Motor neuron (in vitro differentiated cells): ENCODE measurements around the gene IL15. TPM values are rescaled to one million over a fixed set of nuclear protein-coding genes. Genes with fewer than 3 reads are reported as not detected.
A peak's percentile ranks its signal among the peaks of the same experiment; 100 is the strongest.
"Not testable (repeated sequence)": the region's sequence is repeated elsewhere in the genome, so short reads cannot be mapped to it uniquely, and the experiment has no call there.

ENCODE experiments used
- ATAC-seq, 8 experiments: fragments of 200-7000 bp; cut with Tn5 transposase; replicated peaks in 6 of 8; 2 replicates each; pipeline ENCODE4 v1.8.0; 2021; ENCODE audit warnings: mild to moderate bottlenecking in 8 of 8, moderate library complexity in 8 of 8
- H3K27ac ChIP-seq, 2 donors: fragments of 250-450 bp; sonication (Bioruptor Pico); 2 replicates each; pipeline ENCODE4 v1.9.0; 2021; ENCODE audit warnings: antibody characterized with exemption in 2 of 2, mild to moderate bottlenecking in 2 of 2, moderate library complexity in 1 of 2
- H3K4me1 ChIP-seq, 2 donors: fragments of 250-450 bp; sonication (Bioruptor Pico); replicated peaks in 1 of 2; 2 replicates each; pipeline ENCODE4 v1.6.1; 2021; ENCODE audit warnings: antibody characterized with exemption in 2 of 2, mild to moderate bottlenecking in 2 of 2, moderate library complexity in 1 of 2
- H3K4me3 ChIP-seq, 5 donors: fragments of 250-450 bp; sonication (Bioruptor Pico); 2 replicates each; pipeline ENCODE4 v1.9.0; 2021; ENCODE audit warnings: antibody characterized with exemption in 5 of 5, mild to moderate bottlenecking in 5 of 5, moderate library complexity in 4 of 5
- WGBS, 10 experiments: fragments of 450-650 bp; shearing (Covaris generic); methylation state at CpG; one replicate each; pipeline ENCODE4 v1.0.0; 2022; 5-methylcytosine and 5-hydroxymethylcytosine counted together
- in situ Hi-C, 9 experiments: fragments of 400-800 bp; cut with MboI; loops; one replicate each; pipeline ENCODE4 v1.15.0; 2021; ENCODE audit warnings: low sequenced_read_pairs in 9 of 9, low pct_unique_long_range_greater_than_20kb in 2 of 9; ENCODE audit not compliant: unreplicated experiment in 9 of 9
- total RNA-seq, 8 experiments: library from RNA; unstranded; fragments of 300-600 nt; gene quantifications; 2 replicates each; pipeline versions ENCODE4 v1.2.3 to v1.2.4, GENCODE V29; 2022

The IL15 gene
- total RNA-seq: 1 to 10 TPM in 3 of 8 experiments, under 1 TPM in 5; 0.16 to 3.3 (median 0.43) TPM

DNA sequence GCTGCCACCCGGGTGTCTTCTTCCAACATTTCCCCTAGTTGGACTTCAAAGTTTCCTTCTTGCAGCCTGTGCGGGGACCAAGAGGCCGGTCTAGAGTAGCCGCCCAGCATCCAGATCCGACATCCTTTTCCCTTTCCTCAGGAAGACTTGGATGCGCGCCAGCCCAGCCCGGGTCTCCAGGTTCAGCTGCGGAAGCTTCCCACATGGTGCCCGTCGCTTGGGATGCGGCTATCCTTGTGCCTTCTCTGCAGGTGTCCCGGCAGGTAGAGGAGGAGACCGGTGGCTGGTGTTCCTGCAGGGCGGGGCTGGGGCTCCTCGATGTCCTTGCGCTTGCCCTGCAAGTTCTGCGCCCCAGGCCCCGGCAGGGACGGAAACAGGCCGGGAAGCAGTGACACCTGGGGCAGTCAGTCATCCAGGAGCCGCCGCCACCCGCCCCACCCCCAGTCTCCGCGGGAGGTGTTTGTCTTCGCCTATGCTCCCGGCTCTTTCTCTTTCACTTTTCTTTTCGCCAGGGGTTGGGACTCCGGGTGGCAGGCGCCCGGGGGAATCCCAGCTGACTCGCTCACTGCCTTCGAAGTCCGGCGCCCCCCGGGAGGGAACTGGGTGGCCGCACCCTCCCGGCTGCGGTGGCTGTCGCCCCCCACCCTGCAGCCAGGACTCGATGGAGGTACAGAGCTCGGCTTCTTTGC, at the start of gene IL15:
TSS of gene IL15 (plus strand) at position 502 of the 689 bp plus-strand sequence. CDS start 82,882 bp downstream, outside the sequence.
- 0 to 40% (median 7%) methylated on average over 1 to 6 of the region's 43 CpGs; no CpG with 5 or more reads in 4 of the 10 experiments for WGBS, 10 experiments
- H3K27ac ChIP-seq: no peak within 1 kb of the TSS
- in situ Hi-C loops: no loop called here
- H3K4me3 ChIP-seq: peak within 1 kb of the TSS; percentile 30 to 48 (median 42)
- ATAC-seq: peak; percentile 64 to 87 (median 69)
- H3K4me1 ChIP-seq: no peaks in the 10 kb centered on the region

- no peak overlapping the region for H3K27ac ChIP-seq
- H3K4me1 ChIP-seq: no peaks in the 10 kb centered on the region
- in situ Hi-C loops: no loop called here
- ATAC-seq: peak in 1 of 8 experiments; percentile 44
- 44 to 100% (median 88%) methylated on average over 1 of the region's 1 CpG for WGBS, 10 experiments
- no peak overlapping the region for H3K4me3 ChIP-seq
These were observed 48.5 kb upstream of the IL15 start for GRCh38 chr4:141587897-141588296.

GRCh38 chr4:141595531-141595930, 40.9 kb upstream of the IL15 start:
- H3K4me1 ChIP-seq: no peaks in the 10 kb centered on the region
- no peak overlapping the region for H3K4me3 ChIP-seq
- no peak overlapping the region for H3K27ac ChIP-seq
- ATAC-seq: no peak
- in situ Hi-C loops: no loop called here

DNA sequence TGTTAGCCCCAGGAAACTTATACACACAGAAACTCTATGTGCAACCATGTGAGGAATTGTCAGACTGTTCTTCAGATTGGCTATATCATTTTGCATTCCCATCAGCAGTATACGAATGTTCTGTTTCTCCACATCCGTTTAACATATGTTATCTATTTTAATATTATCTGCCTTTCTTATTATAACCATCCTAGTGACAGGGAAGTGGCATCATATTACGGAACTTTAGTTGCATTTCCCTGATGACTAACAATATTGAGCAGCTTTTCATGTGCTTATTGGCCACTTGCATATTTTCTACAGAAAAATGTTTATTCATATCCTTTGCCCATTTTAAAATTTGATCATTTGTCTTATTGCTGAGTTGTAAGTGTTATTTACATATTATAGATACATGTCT, 36.5 kb upstream of the IL15 start:
- Histone ChIP-seq H3K27ac (no peak overlapping the region), H3K4me1 (no peaks in the 10 kb centered on the region), H3K4me3 (no peak overlapping the region)
- ATAC-seq: peak in 1 of 8 experiments; percentile 58
- 5 to 100% (median 68%) methylated on average over 2 to 3 of the region's 3 CpGs for WGBS, 10 experiments
- in situ Hi-C loops: no loop called here

DNA sequence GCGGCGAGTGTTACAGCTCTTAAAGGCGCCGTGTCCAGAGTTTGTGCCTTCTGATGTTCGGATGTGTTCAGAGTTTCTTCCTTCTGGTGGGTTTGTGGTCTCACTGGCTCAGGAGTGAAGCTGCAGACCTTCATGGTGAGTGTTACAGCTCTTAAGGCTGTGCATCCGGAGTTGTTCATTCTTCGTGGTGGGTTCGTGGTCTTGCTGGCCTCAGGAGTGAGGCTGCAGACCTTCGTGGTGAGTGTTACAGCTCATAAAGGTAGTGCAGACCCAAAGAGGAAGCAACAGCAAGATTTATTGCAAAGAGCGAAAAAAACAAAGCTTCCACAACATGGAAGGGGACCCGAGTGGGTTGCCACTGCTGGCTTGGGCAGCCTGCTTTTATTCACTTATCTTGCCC, 31.7 kb upstream of the IL15 start:
- ATAC-seq, in situ Hi-C loops: not testable (repeated sequence)

GRCh38 chr4:141605425-141605856, 30.9 kb upstream of the IL15 start:
- WGBS, 10 experiments: 20% methylated on average over 1 of the region's 18 CpGs; no CpG with 5 or more reads in 9 of the 10 experiments
- no peak for ATAC-seq
- in situ Hi-C loops: no loop called here

More for the DNA sequence above, 31.7 kb upstream of the IL15 start:
- WGBS, 10 experiments: 74 to 94% (median 83%) methylated on average over 1 to 6 of the region's 11 CpGs; no CpG with 5 or more reads in 3 of the 10 experiments
- not testable (repeated sequence) for H3K27ac ChIP-seq, H3K4me1 ChIP-seq, H3K4me3 ChIP-seq

GRCh38 chr4:141609243-141609642, 27.1 kb upstream of the IL15 start:
- in situ Hi-C loops: no loop called here
- 27 to 100% (median 70%) methylated on average over 1 to 4 of the region's 4 CpGs; no CpG with 5 or more reads in 1 of the 10 experiments for WGBS, 10 experiments
- ATAC-seq: no peak
- no peak overlapping the region for H3K4me3 ChIP-seq
- H3K27ac ChIP-seq: no peak overlapping the region
- H3K4me1 ChIP-seq: no peaks in the 10 kb centered on the region

More at GRCh38 chr4:141605425-141605856, 30.9 kb upstream of the IL15 start:
- no peaks in the 10 kb centered on the region for H3K4me1 ChIP-seq
- H3K4me3 ChIP-seq: no peak overlapping the region
- no peak overlapping the region for H3K27ac ChIP-seq

DNA sequence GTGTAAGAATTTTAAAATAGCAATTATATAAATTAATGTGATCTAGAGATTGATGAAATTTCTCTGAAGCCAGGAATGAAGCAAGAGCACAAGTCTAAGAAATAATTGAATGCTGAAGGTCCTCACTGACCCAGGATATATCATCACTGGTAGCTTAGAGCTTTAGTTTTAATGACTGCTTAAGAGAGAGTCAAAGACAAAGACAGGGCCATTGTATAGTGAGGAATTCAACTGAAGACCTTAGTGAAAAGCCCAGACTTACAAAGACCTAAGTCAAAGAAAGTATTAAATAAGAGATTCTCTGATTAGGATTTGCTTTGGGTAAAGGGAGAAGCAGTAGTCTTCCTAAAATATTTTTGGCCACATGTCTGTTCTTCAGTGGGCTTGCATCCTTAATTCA, 26.0 kb upstream of the IL15 start:
- Histone ChIP-seq H3K4me1 (no peaks in the 10 kb centered on the region), H3K27ac (no peak overlapping the region), H3K4me3 (no peak overlapping the region)
- in situ Hi-C loops: no loop called here
- no peak for ATAC-seq

- ATAC-seq: no peak
- WGBS, 10 experiments: 14 to 100% (median 80%) methylated on average over 1 to 4 of the region's 11 CpGs; no CpG with 5 or more reads in 5 of the 10 experiments
- H3K27ac ChIP-seq: no peak overlapping the region
- no peak overlapping the region for H3K4me3 ChIP-seq
- in situ Hi-C loops: no loop called here
- H3K4me1 ChIP-seq: no peaks in the 10 kb centered on the region
These were observed 21.4 kb upstream of the IL15 start for GRCh38 chr4:141614878-141615586.

DNA sequence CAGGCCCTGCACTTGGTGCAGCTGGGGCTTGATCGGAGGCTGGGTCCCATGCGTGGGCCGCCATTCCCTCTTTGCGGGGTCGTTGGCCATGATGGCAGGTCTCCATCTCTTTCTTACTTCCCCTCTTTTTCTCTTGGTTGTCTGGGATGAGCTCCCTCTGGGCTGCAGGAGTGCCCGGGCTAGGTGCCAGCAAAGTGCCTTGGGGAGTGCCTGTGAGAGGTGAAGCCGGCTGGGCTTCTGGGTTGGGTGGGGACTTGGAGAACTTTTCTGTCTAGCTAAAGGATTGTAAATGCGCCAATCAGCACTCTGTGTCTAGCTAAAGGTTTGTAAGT, 20.8 kb upstream of the IL15 start:
- ATAC-seq, in situ Hi-C loops, H3K4me3 ChIP-seq, H3K27ac ChIP-seq, H3K4me1 ChIP-seq: not testable (repeated sequence)
- no CpG with 5 or more reads among the region's 8 CpGs for WGBS, 10 experiments

DNA sequence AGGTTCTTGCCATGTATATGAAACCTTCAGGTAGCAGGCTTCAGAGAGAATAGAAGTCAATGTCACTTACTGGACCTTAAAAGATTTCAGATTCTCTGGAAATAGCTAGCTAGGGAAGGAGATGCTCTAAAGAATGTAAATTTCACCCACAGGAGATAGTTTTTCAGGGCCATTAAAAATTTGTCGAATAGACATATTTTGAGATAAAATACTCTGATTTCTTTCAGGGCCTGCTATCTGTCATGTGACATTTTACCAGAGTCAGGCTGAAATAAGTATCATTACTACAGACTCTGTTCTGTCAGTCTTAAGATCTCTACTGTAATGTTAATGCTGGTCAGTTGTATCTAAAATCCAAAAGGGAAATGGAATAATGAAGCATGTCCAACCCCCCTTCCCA, 15.7 kb upstream of the IL15 start:
- 57 to 100% (median 96%) methylated on average over 1 of the region's 1 CpG; no CpG with 5 or more reads in 4 of the 10 experiments for WGBS, 10 experiments
- in situ Hi-C loops: no loop called here
- H3K4me3 ChIP-seq: no peak overlapping the region
- no peak for ATAC-seq
- no peaks in the 10 kb centered on the region for H3K4me1 ChIP-seq
- H3K27ac ChIP-seq: no peak overlapping the region

DNA sequence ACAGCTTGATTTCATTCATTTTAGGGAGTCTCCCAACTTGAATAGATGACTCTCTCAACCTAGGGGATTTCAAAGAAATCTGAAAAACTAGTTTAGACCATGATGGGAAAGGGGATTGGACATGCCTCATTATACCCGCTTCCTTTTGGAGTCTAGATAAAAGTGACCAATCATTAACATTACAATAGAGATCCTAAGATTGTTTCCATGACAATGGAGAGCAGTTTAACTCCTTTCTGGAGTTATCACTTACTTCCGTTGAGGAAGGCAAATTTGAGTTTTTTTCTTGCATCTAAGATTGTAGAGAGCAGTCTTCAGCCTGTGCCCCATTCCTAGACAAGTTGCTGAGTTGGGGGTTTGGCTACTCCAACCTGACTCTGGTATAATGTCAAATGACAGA, 11.4 kb upstream of the IL15 start:
- WGBS, 10 experiments: 13 to 67% (median 35%) methylated on average over 1 to 2 of the region's 2 CpGs; no CpG with 5 or more reads in 2 of the 10 experiments
- in situ Hi-C loops: no loop called here
- Histone ChIP-seq H3K27ac (no peak overlapping the region), H3K4me3 (no peak overlapping the region), H3K4me1 (no peaks in the 10 kb centered on the region)
- ATAC-seq: no peak

DNA sequence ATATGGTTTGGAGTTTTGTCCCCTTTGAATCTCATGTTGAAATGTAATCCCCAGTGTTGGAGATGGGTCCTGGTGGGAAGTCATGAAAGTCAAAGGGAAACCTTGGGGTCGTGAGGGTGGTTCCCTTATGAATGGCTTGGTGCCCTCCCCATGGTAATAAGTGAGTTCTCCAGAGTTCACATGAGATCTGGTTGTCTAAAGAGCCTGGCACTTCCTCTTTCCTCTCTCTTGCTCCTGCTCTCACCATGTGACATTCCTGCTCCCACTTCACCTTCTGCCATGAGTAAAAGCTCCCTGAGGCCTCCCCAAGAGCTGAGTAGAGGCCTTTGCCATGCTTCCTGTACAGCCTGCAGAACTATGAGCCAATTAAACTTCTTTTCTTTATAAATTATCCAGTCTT, 5.5 kb upstream of the IL15 start:
- no peaks in the 10 kb centered on the region for H3K4me1 ChIP-seq
- no peak for ATAC-seq
- no peak overlapping the region for H3K4me3 ChIP-seq
- no peak overlapping the region for H3K27ac ChIP-seq
- 20 to 86% (median 50%) methylated on average over 1 of the region's 1 CpG; no CpG with 5 or more reads in 4 of the 10 experiments for WGBS, 10 experiments
- in situ Hi-C loops: no loop called here

DNA sequence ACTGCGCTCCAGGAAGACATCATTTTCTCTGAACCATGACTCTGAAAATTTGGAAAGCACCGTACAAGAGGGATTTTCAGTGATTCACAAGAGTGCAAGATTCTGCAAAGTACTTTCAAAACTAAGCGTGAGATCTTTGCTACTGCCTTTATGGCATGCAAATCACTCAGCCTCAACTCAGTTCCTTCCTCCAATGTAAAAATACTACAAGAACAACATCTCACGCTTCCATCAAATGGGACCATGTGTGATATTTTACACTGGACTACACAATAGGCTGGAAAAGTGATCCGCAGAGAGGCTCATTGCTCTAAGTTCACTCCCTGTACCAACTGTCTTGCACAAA, 674 bp upstream of the IL15 start:
- in situ Hi-C loops: no loop called here
- 19 to 100% (median 78%) methylated on average over 2 to 5 of the region's 5 CpGs; no CpG with 5 or more reads in 1 of the 10 experiments for WGBS, 10 experiments
- no peaks in the 10 kb centered on the region for H3K4me1 ChIP-seq

More for the DNA sequence above, 674 bp upstream of the IL15 start:
- Histone ChIP-seq H3K4me3 (no peak overlapping the region), H3K27ac (no peak overlapping the region)
- ATAC-seq: no peak
